ENCODE measurements around the gene ACTRT3.
A peak's percentile ranks its signal among the peaks of the same experiment; 100 is the strongest.
"Not testable (repeated sequence)": the region's sequence is repeated elsewhere in the genome, so short reads cannot be mapped to it uniquely, and the experiment has no call there.

The ACTRT3 gene

DNA sequence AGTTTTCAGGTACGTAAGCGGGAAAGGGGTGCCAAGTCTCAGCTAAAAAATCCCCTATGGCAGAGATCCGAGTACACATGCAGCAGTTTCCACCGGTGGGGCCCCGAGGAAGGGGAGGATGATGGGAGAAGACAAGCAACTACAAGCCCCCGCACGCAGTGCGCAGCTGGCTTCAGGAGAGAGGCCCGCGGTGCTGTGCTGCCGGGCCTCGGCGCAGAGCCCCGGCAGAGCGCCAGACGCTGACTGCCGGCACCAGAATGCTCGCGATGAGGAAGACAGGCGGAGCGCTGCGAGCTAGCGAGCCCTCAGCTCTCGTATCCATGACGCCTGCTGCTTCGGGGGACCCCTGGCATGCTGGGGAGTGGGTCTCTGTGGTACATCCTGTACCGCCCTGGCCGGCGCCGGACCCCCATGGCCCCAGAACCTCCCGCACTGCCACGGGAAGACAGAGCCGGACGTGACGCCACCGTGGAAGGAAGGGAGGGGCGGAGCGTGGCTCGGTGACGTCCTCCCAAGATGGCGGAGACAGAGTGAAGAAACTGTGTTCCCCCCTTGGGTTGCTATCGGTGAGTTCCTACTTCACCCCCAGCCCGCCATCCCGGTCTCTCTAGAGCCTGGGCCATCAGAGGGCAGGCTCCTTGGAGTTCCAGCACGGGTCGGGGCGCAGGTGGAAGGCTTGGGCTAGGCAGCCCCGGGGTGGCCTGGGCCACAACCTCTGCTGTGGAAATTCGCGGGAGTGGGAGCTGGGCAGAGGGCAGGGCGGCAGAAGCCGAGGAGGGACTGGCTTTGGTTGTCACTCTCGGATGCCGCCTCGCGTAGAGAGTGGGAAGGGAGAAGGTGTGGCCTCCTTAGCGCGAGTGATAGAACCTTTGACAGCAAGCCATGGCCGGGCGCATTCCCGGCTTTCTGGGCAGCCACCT is 3.8 kb upstream of the ACTRT3 start, which contains the start of gene MYNN:
Gene MYNN (plus strand): TSS at position 500 of the 920 bp plus-strand sequence. CDS start 900 bp downstream, outside the sequence.
- peak; percentile 89 for DNase-seq (ENCODE audit: low read depth)

DNA sequence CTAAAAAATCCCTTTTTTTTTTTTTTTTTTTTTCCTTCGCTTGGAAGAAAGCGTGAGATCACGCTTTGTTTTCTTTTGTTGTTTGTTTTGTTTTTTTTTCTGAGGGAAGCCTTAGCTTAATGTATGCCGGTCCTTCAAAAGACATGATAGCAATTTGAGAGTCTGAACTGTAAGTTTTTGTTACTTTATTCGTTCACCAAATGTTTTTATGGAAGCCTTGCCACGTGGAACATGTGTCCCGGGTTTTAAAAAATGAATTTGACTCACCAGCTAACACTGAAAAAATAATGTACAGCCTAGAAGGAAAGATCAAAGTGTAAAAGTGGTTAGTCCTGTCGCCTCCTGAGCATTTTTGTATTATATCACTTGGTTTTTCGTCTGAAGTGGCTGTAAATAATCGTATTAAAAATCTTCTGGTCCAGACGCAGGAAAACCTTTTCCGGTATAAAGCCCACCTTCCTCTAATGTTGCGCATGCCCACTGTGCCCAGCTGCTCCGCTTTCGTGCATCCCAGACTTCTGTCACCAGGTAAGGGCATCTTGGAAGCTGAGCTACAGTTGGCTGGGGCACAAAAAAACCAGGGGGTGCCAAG is 3.0 kb upstream of the ACTRT3 start:
- peak; percentile 60 for DNase-seq (ENCODE audit: low read depth)

DNA sequence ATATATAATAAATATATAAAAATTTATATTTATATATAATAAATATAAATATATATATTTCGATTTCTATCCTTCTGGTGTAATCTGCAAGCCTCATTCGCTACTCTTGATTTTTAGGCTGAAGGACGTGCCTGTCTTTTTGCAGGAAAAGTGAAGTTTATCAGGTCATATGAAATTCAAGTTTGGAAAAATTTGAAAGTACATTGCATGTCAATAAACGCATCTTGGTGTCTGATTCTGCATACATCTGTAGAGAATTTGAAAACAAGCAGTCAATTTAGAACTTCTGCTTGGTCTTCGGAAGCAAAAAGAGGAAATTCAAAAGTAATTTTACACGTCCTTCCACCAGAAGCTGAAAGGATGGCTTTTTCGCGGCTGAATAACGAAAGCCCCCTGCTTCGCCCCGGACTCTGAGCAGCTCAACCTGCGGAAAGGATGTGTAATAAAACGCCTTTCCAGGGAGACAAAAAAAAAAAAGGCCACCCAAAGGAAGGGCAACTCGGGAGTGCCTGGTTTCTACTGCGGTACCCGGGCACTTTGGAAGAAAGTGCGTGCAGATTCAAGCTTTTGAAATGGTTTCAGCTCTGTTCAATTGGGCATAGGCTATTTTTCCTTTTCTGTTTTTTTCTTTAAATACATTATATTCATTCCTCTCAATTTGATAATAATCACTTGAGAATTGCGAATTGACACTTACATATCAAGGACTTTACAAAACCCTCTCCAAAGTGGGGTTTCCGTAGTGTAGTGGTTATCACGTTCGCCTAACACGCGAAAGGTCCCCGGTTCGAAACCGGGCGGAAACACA is 2.3 kb upstream of the ACTRT3 start:
- DNase-seq (ENCODE audit: low read depth), result peak; percentile 55

DNA sequence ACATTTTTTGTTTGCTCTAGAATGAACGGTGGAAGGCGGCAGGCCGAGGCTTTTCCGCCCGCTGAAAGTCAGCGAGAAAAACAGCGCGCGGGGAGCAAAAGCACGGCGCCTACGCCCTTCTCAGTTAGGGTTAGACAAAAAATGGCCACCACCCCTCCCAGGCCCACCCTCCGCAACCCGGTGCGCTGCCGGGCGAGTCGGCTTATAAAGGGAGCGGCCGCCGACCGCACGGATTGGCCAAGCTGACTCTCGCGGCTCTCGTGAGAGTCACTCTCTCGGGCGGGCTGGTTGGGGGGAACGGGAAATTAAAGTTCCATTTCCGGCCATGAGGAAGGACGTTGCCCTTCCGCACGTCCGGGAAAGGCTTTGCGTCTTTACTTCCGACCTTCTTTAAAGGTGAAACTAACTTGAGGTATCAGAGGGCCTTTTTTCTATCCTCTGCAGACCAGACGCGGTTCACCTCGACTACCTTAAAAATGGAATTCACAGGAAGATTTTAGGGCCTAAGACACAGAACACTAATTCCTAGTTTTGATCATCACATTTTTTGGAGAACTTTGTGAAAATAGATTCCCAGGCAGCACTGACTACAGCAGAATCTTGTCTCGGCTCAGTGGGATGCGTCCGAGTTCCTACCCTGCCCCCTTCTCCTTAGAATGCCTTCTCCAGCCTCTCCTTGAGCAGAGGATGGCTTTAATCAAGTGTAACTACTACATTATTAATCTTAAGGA is 4.3 kb downstream of the ACTRT3 start, which contains the start of gene TERC:
Gene TERC (minus strand): TSS at position 179 of the 731 bp plus-strand sequence.
- peak; percentile 89 for DNase-seq (ENCODE audit: low read depth)

DNA sequence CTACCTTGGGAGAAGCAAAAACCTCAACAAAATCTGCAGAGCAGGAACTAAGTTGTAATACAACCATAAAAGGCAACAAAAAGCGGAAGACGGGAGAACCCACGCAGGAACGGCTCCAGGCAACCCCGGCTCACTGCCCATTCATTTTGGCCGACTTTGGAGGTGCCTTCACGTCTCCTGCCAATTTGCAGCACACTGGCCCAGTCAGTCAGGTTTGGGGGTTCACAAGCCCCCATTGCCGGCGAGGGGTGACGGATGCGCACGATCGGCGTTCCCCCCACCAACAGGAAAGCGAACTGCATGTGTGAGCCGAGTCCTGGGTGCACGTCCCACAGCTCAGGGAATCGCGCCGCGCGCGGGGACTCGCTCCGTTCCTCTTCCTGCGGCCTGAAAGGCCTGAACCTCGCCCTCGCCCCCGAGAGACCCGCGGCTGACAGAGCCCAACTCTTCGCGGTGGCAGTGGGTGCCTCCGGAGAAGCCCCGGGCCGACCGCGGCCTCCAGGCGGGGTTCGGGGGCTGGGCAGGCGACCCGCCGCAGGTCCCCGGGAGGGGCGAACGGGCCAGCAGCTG is 5.0 kb downstream of the ACTRT3 start:
- peak; percentile 57 for DNase-seq (ENCODE audit: low read depth)

DNA sequence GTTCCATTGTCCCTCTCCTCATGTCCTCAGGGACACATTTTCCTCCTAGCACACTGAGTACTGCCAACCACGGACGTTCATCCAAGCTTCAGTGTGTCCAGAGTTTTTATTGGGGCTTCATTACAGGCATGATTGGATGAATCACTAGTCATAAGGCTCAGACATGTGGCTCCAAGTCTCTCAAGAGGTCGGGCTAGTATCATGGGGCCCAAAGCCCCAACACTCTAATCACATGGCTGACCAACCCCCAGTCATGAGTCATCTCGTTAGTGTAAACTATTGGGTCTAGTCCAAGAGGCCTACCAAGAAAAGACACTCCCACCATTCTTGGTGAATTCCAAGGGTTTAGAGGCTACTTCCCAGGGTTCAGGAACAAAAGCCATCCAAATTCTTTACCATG is 8.9 kb downstream of the ACTRT3 start:
- no peak for DNase-seq (ENCODE audit: low read depth)

DNA sequence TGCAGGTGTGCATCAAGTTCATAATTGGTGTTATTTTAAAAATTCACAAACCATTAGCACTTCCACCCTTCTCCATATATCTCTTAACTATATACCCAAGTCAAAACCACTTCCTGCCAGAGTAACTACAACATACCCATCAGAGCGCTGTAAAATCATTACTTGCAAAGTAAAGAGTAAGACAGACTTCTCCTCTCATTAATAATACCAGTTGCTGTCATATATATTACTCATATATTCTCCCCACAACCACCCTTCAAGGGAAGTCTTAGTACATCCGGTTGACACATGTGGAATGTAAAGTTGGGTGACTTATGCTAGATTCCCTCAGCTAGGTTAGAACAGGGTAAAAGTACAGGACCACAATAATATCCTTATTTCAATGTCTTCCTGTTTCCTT is 10.1 kb downstream of the ACTRT3 start:
- DNase-seq (ENCODE audit: low read depth), result no peak

DNA sequence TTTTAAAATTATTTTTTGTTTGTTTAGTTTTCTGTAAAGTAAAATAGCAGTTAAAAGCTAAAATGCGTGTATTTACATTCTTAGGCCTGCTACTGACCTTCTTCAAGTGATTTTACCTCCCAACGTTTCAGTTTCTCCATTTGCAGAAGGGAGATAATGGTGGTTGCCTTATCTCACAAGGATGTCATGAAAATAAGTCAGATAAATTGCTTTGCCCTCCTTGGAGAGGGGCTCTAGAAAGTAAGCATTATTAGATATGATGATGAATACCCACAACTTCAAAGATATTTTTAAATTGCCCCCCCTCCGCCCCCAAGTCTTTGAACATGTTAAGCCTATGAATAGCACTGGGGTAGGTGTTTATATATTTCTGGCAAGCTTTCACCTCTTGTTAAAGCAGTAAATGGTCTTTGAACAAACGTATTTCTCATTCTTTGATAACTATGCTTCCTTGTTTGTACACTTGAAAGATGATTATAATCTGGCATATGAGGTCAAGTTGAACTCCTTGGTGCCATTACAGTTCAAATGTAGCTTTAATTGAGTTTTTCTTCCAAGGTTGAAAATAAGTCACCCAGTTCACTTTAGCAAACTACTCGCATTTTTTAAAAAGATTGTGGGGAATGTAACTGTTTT is 10.9 kb downstream of the ACTRT3 start:
- no peak for DNase-seq (ENCODE audit: low read depth)

DNA sequence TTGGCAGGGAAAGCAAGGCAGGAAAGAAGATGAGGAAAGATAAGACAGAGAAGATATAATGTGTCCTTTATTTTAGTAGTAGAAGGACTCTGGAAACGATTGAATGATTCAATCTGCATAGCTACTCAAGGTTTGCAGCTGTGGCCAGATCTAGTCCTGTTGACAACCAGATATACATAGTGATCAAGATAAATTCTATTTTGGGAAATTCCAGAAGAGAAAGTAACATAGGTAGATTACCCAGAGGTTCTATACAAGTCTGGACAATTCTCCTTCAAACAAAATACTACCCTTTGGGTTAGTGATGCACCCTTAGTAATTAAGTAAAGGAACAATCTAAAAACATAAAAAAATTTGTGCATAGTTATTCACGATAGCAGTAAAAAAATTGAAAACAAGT is 13.9 kb downstream of the ACTRT3 start:
- DNase-seq (ENCODE audit: low read depth), result no peak

DNA sequence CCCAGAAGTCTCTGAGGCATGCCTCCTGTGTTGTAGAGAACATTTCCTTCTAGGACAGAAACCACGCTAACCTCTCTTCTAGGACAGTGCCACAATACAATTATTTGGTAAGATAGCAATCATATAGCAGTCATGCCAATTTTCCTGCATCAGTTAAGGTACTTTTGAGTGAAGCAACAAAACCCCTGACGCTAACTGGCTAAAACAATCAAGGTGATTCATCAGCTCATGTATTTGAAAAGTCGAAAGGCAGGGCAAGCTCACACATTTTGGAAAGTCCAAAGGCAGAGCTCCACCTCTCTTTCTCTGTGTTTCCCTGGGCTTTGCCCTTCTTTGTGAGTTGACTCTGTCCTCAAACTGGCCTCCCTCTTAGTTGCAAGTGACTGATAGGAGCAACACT is 14.7 kb downstream of the ACTRT3 start:
- DNase-seq (ENCODE audit: low read depth), result no peak

DNA sequence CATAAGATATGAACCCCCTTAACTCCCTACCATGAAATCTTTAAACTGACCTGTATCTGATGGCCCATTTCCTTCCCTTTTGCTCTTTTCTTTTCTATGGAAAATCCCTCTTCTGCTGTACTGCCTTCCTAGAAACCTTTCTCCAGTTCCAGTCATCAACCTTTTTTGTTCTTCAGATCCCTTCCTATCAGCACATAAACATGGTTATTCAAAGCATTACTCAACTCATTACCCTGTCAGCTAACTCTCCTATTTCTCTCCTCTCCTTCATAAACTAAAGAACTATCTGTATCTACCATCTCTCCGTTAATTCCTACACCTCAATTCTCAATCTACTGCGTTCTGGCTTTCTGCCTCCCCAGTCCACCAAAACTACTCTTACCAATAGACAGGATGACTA is 17.5 kb downstream of the ACTRT3 start:
- no peak for DNase-seq (ENCODE audit: low read depth)

DNA sequence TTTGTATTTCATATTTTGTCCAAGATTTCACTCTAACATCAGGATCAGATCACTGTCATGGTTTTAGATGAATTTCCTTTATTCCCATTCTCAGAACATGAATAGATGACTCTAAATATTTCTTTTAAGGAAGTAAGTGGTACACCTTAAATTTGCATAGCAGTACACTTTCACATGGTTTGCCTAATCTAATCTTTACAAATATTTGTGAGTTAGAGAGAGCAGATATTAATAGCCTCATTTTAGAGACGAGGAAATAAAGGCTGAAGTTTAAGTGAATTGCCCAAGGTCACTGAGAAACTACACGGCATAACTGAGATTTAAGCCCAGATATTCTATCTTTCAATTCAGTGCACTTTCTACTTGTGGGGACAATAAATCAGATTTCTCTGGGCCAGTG is 18.7 kb downstream of the ACTRT3 start:
- no peak for DNase-seq (ENCODE audit: low read depth)

DNA sequence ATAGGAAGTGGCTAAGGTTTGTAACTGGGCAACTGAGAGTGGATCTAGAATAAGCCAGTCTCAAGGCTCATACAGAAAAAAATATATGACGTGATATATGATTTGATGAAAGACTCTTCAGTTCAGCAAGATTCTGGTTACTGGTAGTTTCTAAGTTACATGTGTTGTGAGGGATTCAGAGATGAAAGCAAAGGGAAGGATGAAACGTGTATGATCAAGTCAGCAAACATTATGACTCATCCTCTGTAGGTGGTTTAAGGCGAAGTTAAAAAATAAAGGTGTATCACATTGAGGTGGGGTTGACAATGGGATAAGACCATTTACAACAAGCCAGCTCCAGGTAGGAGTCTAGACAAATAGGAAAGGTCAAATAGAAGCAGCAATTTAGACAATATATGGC is 20.7 kb downstream of the ACTRT3 start:
- DNase-seq (ENCODE audit: low read depth), result no peak

DNA sequence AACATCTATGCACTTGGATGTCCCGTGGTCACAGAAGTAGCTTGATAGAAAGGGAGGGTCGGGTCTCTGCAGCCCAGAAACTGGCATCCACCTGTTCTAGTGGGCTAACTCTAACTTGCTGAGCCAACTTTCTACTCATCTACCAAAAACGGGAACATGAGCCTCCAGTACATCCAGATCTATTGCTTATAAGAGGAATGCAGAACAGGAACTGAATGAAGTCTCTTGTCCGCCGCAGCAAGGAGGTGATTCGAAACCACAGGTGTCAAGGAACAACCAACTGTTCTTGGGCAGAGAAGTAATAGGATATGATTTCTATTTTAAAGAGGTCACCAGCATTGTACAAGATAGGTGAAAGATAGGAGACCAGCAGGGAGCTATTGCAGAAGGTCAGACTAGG is 22.4 kb downstream of the ACTRT3 start:
- DNase-seq (ENCODE audit: low read depth), result no peak

DNA sequence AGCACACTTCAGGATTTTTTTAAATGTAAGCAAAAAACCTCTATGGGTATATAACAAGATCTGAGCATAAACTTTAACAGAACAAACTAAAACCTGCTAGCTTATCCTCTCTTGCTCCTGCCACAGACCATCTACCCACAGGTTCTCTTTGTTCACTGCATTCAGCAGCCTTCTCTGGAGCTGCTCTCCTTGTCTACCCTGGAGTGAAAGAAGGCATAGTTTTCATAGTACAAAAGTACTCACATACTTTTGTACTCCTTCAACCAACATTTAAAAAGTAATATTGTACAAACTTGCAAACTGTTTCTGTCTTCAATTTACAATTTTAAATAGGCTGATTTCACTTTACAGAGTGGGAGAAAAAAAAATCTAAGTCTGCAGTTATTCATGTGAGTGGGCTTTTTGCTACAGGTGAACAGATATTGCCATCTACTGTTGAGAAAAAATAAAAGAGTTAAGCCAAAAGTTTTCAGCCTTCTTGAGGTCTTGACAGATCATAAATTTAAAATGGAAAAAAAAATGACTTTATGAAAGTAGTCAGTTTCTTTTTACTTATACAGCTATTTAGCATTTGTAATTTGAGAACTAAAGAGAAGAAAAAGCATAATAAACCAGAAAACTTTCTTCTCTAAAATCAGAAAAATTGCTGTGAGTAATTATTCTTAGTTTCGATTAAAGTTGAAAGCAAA is 24.9 kb downstream of the ACTRT3 start:
- no peak for DNase-seq (ENCODE audit: low read depth)

DNA sequence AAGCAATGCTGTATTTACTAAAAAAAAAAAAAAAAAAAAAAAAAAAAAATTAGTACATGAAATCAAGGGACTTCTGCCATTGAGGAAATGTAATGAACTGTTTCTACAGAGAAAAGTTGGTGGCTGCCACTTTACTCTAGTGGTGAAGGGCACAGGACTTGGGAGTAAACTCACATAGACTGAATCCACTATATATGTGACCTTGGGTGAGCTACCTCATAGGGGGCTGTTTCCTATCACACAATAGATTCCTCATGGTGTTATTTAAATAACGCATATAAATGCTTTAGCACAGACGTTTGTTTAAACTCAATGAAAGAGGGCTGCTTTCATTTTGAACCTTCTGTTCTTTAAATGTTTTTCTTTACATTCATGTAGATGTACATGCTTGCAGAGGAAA is 30.3 kb downstream of the ACTRT3 start:
- DNase-seq (ENCODE audit: low read depth), result no peak

DNA sequence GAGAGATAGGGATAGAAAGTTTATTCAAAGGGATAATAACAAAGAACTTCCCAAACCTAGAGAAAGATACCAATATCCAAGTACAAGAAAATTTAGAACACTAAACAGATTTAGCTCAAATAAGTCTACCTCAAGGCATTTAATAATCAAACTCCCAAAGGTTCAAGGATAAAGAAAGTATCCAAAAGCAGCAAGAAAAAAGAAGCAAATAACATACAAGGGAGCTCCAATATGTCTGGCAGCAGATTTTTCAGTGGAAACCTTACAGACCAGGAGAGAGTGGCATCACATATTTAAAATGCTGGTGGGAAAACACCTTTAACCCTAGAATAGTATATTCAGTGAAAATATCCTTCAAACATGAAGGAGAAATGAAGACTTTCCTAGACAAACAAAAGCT is 37.5 kb downstream of the ACTRT3 start:
- DNase-seq (ENCODE audit: low read depth), result not testable (repeated sequence)

DNA sequence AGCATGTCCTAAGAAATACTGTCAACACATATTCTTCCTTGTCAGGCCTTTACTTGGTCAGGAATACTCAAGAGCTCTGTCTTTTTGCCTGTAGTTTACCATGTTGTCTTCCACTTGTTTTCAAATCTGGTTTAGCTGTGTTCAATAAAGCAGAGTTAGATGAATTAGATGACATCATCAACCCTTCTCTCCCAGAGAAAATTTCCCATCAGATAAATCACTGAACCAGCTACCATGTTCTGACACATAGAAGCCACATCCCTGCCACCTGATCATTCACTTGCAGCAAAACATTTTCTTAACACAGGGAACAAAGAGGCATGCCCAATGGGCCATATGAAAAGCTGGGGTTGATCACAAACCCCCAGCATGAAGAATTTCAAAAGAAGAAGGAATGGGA is 46.6 kb downstream of the ACTRT3 start:
- DNase-seq (ENCODE audit: low read depth), result no peak

DNA sequence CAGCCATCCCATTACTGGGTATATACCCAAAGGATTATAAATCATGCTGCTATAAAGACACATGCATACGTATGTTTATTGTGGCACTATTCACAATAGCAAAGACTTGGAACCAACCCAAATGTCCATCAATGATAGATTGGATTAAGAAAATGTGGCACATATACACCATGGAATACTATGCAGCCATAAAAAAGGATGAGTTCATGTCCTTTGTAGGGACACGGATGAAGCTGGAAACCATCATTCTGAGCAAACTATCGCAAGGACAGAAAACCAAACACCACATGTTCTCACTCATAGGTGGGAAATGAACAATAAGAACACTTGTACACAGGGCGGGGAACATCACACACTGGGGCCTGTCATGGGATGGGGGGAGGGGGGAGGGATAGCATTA is 50.9 kb downstream of the ACTRT3 start:
- not testable (repeated sequence) for DNase-seq (ENCODE audit: low read depth)
